ENCODE results near the gene ITGB8. TPM values are rescaled to one million over a fixed set of nuclear protein-coding genes. Genes with fewer than 3 reads are reported as not detected.

ITGB8 gene
- total RNA-seq, 1 donor from 2014 or later, result 23.3 TPM

DNA sequence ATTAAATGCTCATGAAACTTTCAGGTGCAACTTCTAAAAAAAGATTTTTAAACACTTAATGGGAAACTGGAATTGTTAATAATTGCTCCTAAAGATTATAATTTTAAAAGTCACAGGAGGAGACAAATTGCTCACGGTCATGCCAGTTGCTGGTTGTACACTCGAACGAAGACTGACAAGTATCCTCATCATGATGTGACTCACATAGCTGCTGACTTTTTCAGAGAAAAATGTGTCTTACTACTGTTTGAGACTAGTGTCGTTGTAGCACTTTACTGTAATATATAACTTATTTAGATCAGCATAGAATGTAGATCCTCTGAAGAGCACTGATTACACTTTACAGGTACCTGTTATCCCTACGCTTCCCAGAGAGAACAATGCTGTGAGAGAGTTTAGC lies 79.3 kb downstream of the ITGB8 start:
- Mint-ChIP-seq H3K36me3 (peaks cover 14% of the 10 kb centered on the region), H3K4me3 (no peak overlapping the region), H3K9me3 (no peaks in the 10 kb centered on the region), H3K27ac (no peak overlapping the region), H3K4me1 (ENCODE audit: unreplicated experiment) (peaks cover 16% of the 10 kb centered on the region), H3K27me3 (no peaks in the 10 kb centered on the region)
- DNase-seq (ENCODE audit: extremely low spot score, unreplicated experiment), result no peak
- no peak for TF ChIP-seq CTCF (conservative IDR thresholded peaks at IDR 0.05)

DNA sequence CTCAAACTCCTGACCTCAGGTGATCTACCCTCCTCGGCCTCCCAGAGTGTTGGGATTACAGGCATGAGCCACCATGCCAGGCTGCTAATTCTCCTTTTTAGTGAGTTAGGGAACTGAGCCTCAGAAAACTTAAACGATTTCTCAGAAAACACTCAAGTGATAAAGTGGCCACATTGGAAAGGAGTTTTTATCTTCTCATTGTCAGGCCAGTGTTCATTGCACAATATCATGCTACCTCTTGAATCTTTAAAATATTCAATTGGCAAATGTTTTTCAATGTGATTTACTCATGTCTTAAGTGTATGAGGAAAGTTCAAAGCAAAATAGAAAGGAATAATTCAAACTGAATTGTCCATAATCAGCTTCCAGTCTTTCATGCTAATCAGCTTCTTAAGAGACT lies 80.7 kb downstream of the ITGB8 start:
- no peak overlapping the region for H3K27ac Mint-ChIP-seq
- no peak overlapping the region for H3K4me3 Mint-ChIP-seq
- no peaks in the 10 kb centered on the region for H3K27me3 Mint-ChIP-seq
- no peaks in the 10 kb centered on the region for H3K9me3 Mint-ChIP-seq
- DNase-seq (ENCODE audit: extremely low spot score, unreplicated experiment), result no peak
- peaks cover 11% of the 10 kb centered on the region for H3K36me3 Mint-ChIP-seq
- no peak for TF ChIP-seq CTCF (conservative IDR thresholded peaks at IDR 0.05)
- H3K4me1 Mint-ChIP-seq (ENCODE audit: unreplicated experiment), result peaks cover 16% of the 10 kb centered on the region

GRCh38 chr7:20412032-20412431 lies 81.3 kb downstream of the ITGB8 start:
- H3K4me1 Mint-ChIP-seq (ENCODE audit: unreplicated experiment), result peaks cover 11% of the 10 kb centered on the region
- peaks cover 7% of the 10 kb centered on the region for H3K36me3 Mint-ChIP-seq
- no peak overlapping the region for H3K27ac Mint-ChIP-seq
- DNase-seq (ENCODE audit: extremely low spot score, unreplicated experiment), result no peak
- no peaks in the 10 kb centered on the region for H3K9me3 Mint-ChIP-seq
- no peak overlapping the region for H3K4me3 Mint-ChIP-seq
- H3K27me3 Mint-ChIP-seq, result no peaks in the 10 kb centered on the region
- no peak for TF ChIP-seq CTCF (conservative IDR thresholded peaks at IDR 0.05)

- Mint-ChIP-seq H3K4me3 (no peak overlapping the region), H3K9me3 (no peaks in the 10 kb centered on the region), H3K27me3 (no peaks in the 10 kb centered on the region), H3K36me3 (no peaks in the 10 kb centered on the region), H3K27ac (no peak overlapping the region), H3K4me1 (ENCODE audit: unreplicated experiment) (no peaks in the 10 kb centered on the region)
- no peak for TF ChIP-seq CTCF (conservative IDR thresholded peaks at IDR 0.05)
- no peak for DNase-seq (ENCODE audit: extremely low spot score, unreplicated experiment)
Observed at GRCh38 chr7:20417260-20417659, 86.6 kb downstream of the ITGB8 start.

- H3K9me3 Mint-ChIP-seq, result no peaks in the 10 kb centered on the region
- no peaks in the 10 kb centered on the region for H3K36me3 Mint-ChIP-seq
- no peaks in the 10 kb centered on the region for H3K4me1 Mint-ChIP-seq (ENCODE audit: unreplicated experiment)
- H3K27ac Mint-ChIP-seq, result no peak overlapping the region
- no peak for DNase-seq (ENCODE audit: extremely low spot score, unreplicated experiment)
- TF ChIP-seq CTCF (conservative IDR thresholded peaks at IDR 0.05), result no peak
- H3K27me3 Mint-ChIP-seq, result no peaks in the 10 kb centered on the region
- H3K4me3 Mint-ChIP-seq, result no peak overlapping the region
Observed at GRCh38 chr7:20417675-20418382, 87.1 kb downstream of the ITGB8 start.
